Measurements from ENCODE around the gene RNU6-9.
A peak's percentile ranks its signal among the peaks of the same experiment; 100 is the strongest.
"Not testable (repeated sequence)": the region's sequence is repeated elsewhere in the genome, so short reads cannot be mapped to it uniquely, and the experiment has no call there.

RNU6-9 gene

GRCh38 chr19:861756-862580 lies 31.3 kb upstream of the RNU6-9 start:
- no peak for DNase-seq (ENCODE audit: low spot score)

GRCh38 chr19:862581-863314 lies 30.5 kb upstream of the RNU6-9 start:
- no peak for DNase-seq (ENCODE audit: low spot score)

GRCh38 chr19:863315-863620 lies 30.0 kb upstream of the RNU6-9 start:
- DNase-seq (ENCODE audit: low spot score): no peak

- no peak for DNase-seq (ENCODE audit: low spot score)
These were observed 26.4 kb upstream of the RNU6-9 start for GRCh38 chr19:866769-867300.

- no peak for DNase-seq (ENCODE audit: low spot score)
These were observed 25.9 kb upstream of the RNU6-9 start for GRCh38 chr19:867301-867793.

GRCh38 chr19:867855-868457 lies 25.3 kb upstream of the RNU6-9 start:
- DNase-seq (ENCODE audit: low spot score): no peak

GRCh38 chr19:868458-869244 lies 24.6 kb upstream of the RNU6-9 start:
- DNase-seq (ENCODE audit: low spot score): no peak

- DNase-seq (ENCODE audit: low spot score): peak; percentile 75
These were observed 23.8 kb upstream of the RNU6-9 start for GRCh38 chr19:869245-870177.

GRCh38 chr19:870314-870713 lies 23.0 kb upstream of the RNU6-9 start:
- no peak for DNase-seq (ENCODE audit: low spot score)

- DNase-seq (ENCODE audit: low spot score): no peak
These were observed 22.3 kb upstream of the RNU6-9 start for GRCh38 chr19:870963-871401.

- DNase-seq (ENCODE audit: low spot score): no peak
These were observed 21.6 kb upstream of the RNU6-9 start for GRCh38 chr19:871446-872265.

- peak; percentile 69 for DNase-seq (ENCODE audit: low spot score)
These were observed 20.9 kb upstream of the RNU6-9 start for GRCh38 chr19:872266-872951.

GRCh38 chr19:873084-873483 lies 20.2 kb upstream of the RNU6-9 start:
- peak; percentile 53 for DNase-seq (ENCODE audit: low spot score)

- no peak for DNase-seq (ENCODE audit: low spot score)
These were observed 19.7 kb upstream of the RNU6-9 start for GRCh38 chr19:873561-874041.

GRCh38 chr19:875265-875879 lies 17.9 kb upstream of the RNU6-9 start:
- no peak for DNase-seq (ENCODE audit: low spot score)

- DNase-seq (ENCODE audit: low spot score): no peak
These were observed 17.2 kb upstream of the RNU6-9 start for GRCh38 chr19:876089-876488.

GRCh38 chr19:876780-877314 lies 16.4 kb upstream of the RNU6-9 start:
- no peak for DNase-seq (ENCODE audit: low spot score)

GRCh38 chr19:877992-878660 lies 15.2 kb upstream of the RNU6-9 start:
- not testable (repeated sequence) for DNase-seq (ENCODE audit: low spot score)

All from RKO (cell line).